AG09309 (cell line): ENCODE data around the gene PVALB.

Experiments
- DNase-seq: peaks from one replicate; pipeline ENCODE4 v3.0.0-alpha.2; 2010; ENCODE audit warnings: low read depth
- H3K4me3 ChIP-seq: 2 replicates; pipeline ENCODE4 v1.5.1; 2011; ENCODE audit warnings: mild to moderate bottlenecking, low read depth, low read length, moderate library complexity; ENCODE audit not compliant: control insufficient read depth
- CTCF ChIP-seq: IDR thresholded peaks from 2 replicates; pipeline ENCODE4 v1.5.1; 2011; ENCODE audit warnings: mild to moderate bottlenecking, low read depth, low read length, inconsistent platforms; ENCODE audit not compliant: insufficient read depth, control insufficient read depth; ENCODE audit errors: missing control alignments

Gene PVALB

GRCh38 chr22:36833073-36833472 is 16.2 kb upstream of the PVALB start:
- DNase-seq = no peak
- TF ChIP-seq CTCF = no peak
- H3K4me3 ChIP-seq = no peak overlapping the region

- no peak for DNase-seq
- no peak overlapping the region for H3K4me3 ChIP-seq
- no peak for TF ChIP-seq CTCF
These were observed 14.9 kb upstream of the PVALB start for GRCh38 chr22:36831717-36832116.

GRCh38 chr22:36831206-36831605 is 14.4 kb upstream of the PVALB start:
- H3K4me3 ChIP-seq = no peak overlapping the region
- no peak for DNase-seq
- TF ChIP-seq CTCF = no peak

GRCh38 chr22:36830601-36831000 is 13.8 kb upstream of the PVALB start:
- H3K4me3 ChIP-seq = no peak overlapping the region
- no peak for DNase-seq
- TF ChIP-seq CTCF = no peak

- no peak overlapping the region for H3K4me3 ChIP-seq
- TF ChIP-seq CTCF = no peak
- DNase-seq = no peak
These were observed 12.7 kb upstream of the PVALB start for GRCh38 chr22:36829370-36830002.

GRCh38 chr22:36828815-36829214 is 12.0 kb upstream of the PVALB start:
- no peak for DNase-seq
- no peak overlapping the region for H3K4me3 ChIP-seq
- TF ChIP-seq CTCF = no peak

- H3K4me3 ChIP-seq = no peak overlapping the region
- no peak for DNase-seq
- no peak for TF ChIP-seq CTCF
These were observed 9.4 kb upstream of the PVALB start for GRCh38 chr22:36826262-36826661.
